Effector CD4-positive, alpha-beta T cell (primary cell): ENCODE measurements around the gene B4GALT3.

Source experiments
- DNase-seq: peaks from one replicate; pipeline ENCODE4 v3.0.0-alpha.2; 2020

B4GALT3 gene

GRCh38 chr1:161201836-161202712 lies 24.8 kb upstream of the B4GALT3 start, which contains the start of gene NDUFS2:
Gene NDUFS2, plus strand, starts transcription at chr1:161202367. Its CDS starts 19 bp downstream, at chr1:161202386.
- DNase-seq, result peak; percentile 96

- DNase-seq, result no peak
Observed at GRCh38 chr1:161200992-161201835, 23.9 kb upstream of the B4GALT3 start.

DNA sequence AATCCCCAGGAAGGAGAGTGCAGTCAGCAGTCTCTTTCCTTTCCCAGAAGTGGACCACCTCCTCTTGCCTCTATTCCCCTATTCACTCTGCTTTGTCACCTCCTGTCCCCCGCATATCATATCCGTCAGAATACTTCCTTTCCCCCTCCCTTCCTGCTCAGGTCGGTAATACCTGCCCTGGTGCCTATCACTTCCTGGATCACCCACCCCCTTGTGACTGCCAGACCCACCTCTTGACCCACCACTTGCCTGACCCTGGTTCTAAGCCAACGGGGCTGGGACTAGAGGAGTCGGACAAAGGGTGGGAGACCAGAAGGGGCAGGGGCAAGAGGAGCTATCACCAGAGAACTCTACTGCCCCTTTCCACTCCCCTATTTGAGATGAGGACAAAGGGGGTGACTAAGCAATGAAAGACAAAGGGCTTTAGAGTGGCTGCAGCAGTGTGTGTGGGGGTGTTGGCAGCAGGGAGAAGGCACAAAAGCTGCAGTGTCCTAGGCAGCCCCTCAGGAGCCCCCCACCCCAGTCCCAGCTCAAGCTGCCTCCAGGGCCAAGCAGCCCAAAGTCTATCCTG lies 23.2 kb upstream of the B4GALT3 start:
- DNase-seq, result no peak

- no peak for DNase-seq
Observed at GRCh38 chr1:161199506-161200139, 22.3 kb upstream of the B4GALT3 start.

- no peak for DNase-seq
Observed at GRCh38 chr1:161198897-161199431, 21.7 kb upstream of the B4GALT3 start, which contains the start of gene ADAMTS4. Gene ADAMTS4, minus strand, starts transcription at chr1:161199054. Its CDS starts 427 bp downstream, at chr1:161198627.

- no peak for DNase-seq
Observed at GRCh38 chr1:161198194-161198896, 21.0 kb upstream of the B4GALT3 start.

GRCh38 chr1:161197560-161198193 lies 20.4 kb upstream of the B4GALT3 start:
- no peak for DNase-seq

DNA sequence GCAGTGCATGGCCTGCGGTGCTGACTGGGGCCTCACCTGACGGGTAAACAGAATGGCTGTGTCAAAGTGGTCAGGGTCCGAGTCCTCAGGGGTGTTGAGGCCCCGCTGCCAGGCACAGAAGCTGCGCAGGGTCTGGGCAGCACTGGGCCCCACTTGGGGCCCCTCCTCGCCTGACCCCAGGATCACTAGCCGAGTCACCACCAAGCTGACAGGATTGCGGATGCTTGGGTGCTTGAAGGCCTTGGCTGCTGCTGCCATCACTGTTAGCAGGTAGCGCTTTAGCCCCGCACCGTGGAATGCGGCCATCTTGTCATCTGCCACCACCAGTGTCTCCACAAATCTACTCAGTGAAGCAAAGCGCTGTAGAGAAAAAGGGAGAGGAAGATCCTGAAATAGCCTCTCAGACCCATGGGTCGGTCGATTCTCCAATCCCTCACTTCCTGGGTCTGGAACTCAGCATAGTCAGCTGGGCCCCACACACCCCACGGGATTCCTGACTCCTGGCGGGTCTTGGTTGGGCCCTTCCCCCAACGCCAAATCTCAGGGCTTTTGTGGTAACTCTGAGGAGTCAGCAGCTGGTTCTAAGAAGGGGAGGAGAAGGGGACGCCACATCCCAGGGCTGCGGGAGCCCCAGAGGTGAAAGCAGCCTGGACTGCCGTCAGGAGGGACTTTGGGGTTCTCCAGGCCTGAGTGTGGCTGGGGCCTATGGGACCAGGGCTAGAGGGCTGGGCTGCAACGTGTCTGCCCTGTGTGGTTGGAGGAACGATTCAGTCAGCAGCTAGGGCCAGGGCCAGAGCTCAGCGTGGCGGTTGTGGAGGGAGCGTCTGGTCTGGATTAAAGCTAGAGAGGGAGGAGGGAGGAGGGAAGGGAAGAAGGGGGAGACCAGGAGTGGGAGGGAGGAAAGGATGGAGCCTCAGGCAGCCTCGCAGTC lies 19.5 kb upstream of the B4GALT3 start:
- no peak for DNase-seq

GRCh38 chr1:161196111-161196510 lies 18.8 kb upstream of the B4GALT3 start:
- no peak for DNase-seq

DNA sequence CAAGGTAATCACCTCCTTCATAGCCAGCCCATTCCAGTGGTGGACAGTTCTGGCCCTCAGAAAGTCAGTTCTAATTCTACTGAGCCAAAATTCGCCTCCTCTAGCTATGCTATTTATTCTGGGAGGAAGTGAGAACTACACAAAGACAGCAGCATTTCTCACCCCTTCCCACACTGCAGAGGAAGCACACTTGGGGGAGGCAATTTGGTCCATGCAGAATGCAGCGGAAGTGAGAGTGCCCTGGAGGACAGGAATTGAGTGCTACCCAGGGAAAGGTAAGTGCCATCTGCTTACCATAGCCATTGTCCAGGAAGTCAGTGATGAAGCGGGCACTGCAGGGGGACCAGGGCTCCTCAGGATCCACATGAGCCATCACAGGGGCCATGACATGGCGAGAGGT lies 17.9 kb upstream of the B4GALT3 start:
- no peak for DNase-seq

DNA sequence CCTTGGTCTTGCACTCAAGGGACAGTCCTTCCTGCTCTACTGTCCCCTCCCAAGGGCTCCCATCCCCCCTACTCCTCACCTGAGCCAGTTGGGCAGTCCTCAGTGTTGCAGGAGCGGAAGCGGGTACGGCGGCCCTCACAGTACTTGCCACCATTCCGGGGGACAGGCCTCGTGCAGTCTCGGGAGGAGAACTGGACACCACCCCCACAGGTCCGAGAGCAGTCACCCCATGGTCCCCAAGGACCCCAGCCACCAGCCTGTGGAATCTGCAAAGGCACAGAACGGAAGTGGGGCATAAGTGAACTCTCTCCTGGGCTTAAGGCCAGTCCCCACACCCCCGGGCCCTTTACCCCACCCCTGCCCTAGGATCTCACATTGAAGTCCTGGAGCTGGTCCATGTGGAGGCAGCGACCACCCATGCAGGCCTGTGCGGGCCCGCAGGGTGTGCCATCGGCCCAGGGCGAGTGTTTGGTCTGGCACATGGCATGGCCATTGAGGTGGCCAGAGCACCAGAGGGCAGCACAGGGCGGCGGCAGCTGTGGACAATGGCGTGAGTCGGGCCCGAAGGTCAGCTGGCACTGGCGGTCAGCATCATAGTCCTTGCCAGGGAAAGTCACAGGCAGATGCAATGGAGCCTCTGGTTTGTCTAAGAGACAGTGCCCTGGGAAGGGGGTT lies 16.4 kb upstream of the B4GALT3 start:
- DNase-seq, result no peak

- DNase-seq, result peak; percentile 61
Observed at GRCh38 chr1:161192476-161193465, 15.5 kb upstream of the B4GALT3 start.

DNA sequence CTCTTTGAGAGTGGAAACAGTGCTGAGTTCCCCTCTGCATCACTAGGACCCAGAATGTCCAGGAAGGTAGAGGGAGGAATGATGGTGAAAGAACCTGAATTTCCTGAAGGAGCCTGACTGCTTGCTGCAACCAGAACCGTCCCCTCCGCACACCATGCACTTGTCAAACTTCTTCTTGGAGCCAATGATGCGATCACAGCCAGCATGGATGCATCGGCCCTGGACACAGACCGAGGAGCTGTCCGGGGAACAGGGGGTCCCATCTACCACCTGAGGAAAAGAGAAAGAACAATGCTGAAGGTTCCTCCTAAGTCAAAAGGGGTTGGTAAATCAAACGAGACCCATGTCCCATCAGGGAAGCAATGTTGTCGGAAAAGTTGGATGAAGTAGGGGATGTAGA lies 14.7 kb upstream of the B4GALT3 start:
- no peak for DNase-seq

DNA sequence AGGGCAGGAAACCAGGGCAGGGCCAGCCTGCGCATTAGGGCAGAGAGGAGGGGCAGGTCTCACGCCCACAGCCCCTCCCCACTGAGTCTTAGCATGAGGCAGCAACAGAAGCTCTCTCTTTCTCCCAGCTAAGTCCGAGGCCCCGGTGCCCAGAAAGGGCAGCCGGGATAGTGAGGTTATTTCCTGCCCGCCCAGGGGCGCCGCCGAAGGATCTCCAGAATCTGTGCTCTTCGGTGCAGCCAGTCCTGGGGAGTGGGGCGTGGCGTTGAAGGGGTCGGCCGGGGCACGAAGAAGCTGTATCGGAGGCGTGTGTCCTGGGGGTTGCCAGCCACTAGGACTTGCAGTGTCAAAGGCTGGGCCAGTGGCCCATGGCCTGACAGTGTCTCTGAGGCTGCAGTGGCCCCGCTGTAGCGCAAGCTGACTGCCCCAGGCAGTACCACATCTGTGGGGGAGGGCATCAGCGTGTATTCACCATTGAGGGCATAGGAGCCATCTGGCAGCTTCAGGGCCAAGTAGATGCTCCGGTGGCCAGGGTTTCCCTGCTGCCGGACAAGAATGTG lies 13.7 kb upstream of the B4GALT3 start:
- no peak for DNase-seq

DNA sequence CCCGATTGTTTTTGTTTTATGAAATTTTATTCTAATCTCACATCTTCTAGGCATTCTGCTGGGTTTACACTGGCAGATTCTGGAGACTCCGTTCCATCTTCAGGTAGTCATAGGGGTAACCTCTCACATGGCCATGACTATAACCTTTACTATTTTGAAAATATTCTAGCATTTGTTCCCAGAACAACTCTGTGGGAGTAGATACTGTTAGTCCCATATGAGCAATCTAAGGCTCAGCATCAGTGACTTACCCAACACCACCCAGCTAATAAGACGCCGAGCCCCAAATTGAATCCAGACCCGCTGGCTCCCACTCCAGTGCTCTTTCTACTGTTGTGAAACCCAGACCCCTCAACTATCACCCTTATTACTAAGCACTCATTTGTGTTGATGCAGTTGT lies 11.7 kb upstream of the B4GALT3 start:
- DNase-seq, result no peak

DNA sequence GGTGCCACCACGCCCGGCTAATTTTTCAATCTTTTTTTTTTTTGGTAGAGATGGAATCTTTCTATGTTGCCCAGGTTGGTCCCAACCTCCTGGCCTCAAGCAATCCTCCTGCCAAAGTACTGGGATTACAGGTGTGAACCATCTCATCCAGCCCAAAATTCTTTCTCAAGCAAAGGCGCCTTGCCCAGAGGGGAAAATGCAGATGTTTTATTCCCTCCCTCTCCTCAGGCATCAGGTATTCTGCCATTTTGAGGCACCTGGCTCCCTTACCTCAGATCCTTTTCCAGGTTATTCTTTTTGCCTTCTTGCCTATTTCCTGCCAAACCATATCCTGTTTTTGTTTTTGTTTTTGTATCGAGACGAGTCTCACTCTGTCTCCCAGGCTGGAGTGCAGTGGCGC lies 11.1 kb upstream of the B4GALT3 start:
- DNase-seq, result no peak

DNA sequence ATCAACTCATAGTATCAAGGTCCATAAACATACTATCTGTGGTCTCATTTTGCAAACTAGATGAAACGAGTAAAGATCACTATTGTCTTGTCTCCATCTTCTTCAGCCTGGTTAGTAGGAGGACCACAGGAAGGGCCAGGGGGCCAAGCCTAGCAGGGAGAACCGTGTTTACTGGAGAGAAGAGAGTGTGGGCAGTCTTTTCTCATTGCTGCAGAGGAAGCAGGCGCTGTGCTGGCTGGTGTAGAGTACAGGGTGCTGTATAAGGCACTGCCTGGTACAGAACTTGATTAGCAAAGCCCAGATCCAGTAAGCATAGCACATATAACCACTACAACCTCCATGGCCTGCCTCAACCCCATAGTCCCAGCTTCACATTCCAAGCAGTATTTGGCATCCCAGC lies 10.0 kb upstream of the B4GALT3 start:
- no peak for DNase-seq

DNA sequence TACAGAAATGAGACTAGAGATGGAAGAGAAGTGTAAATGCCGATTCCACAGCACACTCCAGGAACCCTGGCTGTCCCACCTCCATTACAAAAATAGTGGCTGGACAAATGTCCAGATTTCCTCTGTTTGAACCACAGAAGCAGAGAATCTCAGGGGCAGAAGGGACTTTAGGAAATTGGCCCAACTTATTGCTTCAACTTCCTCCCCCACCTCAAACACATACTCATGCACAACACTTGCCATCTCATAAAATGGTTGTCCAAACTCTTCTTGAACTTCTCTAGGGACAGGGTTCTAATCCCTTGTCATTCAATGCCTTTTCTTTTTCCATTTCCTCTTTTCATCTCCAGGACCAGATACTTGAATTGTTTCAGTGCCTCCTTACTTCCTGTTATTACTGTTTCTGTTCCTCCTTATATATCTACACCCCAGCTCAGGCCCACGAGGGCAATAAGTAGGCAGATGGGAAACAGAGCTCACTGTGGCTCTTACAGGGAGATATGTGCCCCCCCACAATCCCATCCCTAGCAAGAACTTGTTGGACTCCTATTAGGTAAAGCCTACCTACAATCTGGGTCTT lies 8.5 kb upstream of the B4GALT3 start:
- DNase-seq, result no peak
